ENCODE measurements around the gene ANKDD1A. TPM values are rescaled to one million over a fixed set of nuclear protein-coding genes. Genes with fewer than 3 reads are reported as not detected.

The ANKDD1A gene
- total RNA-seq, 2 donors from 2014 or later = 3.3 to 23.9 TPM

DNA sequence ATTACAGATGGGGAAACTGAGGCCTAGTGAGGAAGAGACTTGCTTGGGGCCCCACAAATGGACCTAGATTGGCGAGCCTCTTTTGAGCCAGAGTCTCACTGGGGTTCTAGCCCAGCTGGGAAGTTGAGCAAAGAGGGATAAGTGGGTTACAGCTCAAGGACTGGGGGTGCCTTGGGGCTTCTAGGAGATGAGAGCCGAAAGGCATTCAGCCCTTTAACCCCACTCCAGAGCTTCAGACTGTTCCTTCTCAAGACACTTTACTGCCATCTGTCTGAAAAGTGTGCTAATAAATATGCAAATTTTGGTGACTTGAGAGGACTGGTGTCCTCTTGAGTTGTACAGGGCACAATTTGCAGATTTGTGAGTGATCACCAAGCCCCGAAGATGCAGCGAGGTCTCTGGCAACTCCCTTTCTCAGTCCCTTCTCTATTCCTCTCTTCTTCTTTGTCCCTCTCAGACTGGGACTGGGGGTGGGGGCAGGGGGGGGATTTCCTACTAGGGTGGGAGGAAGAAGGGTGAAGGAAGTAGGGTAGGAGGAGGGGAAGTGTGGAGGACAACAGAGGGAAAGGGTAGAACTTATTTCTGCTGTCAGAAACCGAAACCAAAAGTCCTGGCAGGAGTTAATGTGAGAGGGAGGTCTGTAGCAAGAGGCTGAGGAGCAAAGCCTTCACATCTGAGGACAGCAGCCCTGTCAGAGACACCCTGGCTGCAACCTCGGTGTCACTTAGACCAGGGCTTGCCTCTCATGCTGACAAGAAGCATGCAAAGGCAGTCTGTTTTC, 16.2 kb upstream of the ANKDD1A start:
- peaks cover 3% of the 10 kb centered on the region for H3K4me1 ChIP-seq (replicated peaks)
- TF ChIP-seq POLR2A (IDR thresholded peaks at IDR 0.05) (no peak), POLR2AphosphoS5 (IDR thresholded peaks at IDR 0.05) (no peak), CTCF (IDR thresholded peaks at IDR 0.05) (no peak)

DNA sequence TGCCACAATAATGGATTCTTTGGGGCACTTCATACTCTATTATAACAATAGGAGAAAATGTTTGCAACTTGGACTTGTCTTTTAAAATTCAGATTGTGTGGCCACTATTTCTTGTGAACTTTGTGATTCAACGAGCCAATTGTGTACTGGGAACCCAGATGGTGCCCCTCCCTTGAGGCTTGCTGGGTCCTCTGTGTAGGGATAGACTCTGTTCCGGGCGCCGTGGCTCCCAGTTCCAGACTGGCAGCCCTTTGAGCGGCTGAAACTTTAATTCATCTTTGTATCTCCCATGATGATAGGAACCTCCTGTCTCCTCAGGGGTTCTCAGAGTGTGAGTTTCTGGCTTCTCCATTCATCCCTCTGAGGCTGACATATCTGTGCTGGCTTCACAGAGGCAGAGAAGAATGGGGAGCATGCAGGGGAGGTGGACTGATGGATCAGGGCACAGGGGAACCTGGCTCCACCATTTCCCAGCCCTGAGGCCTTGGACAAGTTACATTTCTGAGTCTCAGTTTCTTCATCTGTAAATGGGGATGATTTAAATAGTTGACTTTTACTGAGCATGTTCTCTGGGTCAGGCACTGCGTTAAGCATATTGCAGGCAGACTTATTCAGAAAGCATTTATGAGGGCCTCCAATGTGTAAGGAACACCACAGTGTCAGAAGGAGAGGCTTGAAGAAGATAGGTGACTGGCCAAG, 15.2 kb upstream of the ANKDD1A start:
- Histone ChIP-seq H3K4me1 (replicated peaks) (peaks cover 3% of the 10 kb centered on the region), H3K27ac (peak overlapping the region in 1 of 2 donors; percentile 44), H3K9me3 (no peaks in the 10 kb centered on the region), H3K27me3 (replicated peaks; ENCODE audit: insufficient read depth) (no peaks in the 10 kb centered on the region), H3K4me3 (no peak overlapping the region), H3K36me3 (no peaks in the 10 kb centered on the region)
- 68% methylated on average over 6 of the region's 6 CpGs for WGBS
- intact Hi-C loops (cut with DNase I) = loop anchor here (5.0 kb wide), 1 partner anchor 54 kb away; the partner anchor contains the start of gene PLEKHO2
- TF ChIP-seq CTCF (IDR thresholded peaks at IDR 0.05) = no peak
- TF ChIP-seq POLR2AphosphoS5 (IDR thresholded peaks at IDR 0.05) = no peak
- DNase-seq (ENCODE audit: low spot score) = no peak

More for the DNA sequence above, 16.2 kb upstream of the ANKDD1A start:
- H3K27ac ChIP-seq = peak overlapping the region; percentile 51 to 67
- H3K9me3 ChIP-seq = no peaks in the 10 kb centered on the region
- intact Hi-C loops (cut with DNase I) = loop anchor here (5.0 kb wide), 1 partner anchor 53 kb away; the partner anchor contains the start of gene PLEKHO2
- H3K4me3 ChIP-seq = peak overlapping the region in 1 of 2 donors; percentile 2
- no peaks in the 10 kb centered on the region for H3K36me3 ChIP-seq
- 36% methylated on average over 6 of the region's 6 CpGs for WGBS
- no peak for DNase-seq (ENCODE audit: low spot score)
- H3K27me3 ChIP-seq (replicated peaks; ENCODE audit: insufficient read depth) = no peaks in the 10 kb centered on the region

GRCh38 chr15:64897345-64897985, 14.2 kb upstream of the ANKDD1A start:
- H3K4me1 ChIP-seq (replicated peaks) = peaks cover 3% of the 10 kb centered on the region
- no peak for DNase-seq (ENCODE audit: low spot score)
- TF ChIP-seq CTCF (IDR thresholded peaks at IDR 0.05) (no peak), POLR2AphosphoS5 (IDR thresholded peaks at IDR 0.05) (no peak), POLR2A (IDR thresholded peaks at IDR 0.05) (no peak)

GRCh38 chr15:64898406-64898805, 13.3 kb upstream of the ANKDD1A start:
- WGBS = 83% methylated on average over 4 of the region's 4 CpGs
- intact Hi-C loops (cut with DNase I) = loop anchor here (5.0 kb wide), 1 partner anchor 56 kb away; the partner anchor contains the start of gene PLEKHO2
- TF ChIP-seq POLR2AphosphoS5 (IDR thresholded peaks at IDR 0.05) = no peak
- no peak for TF ChIP-seq POLR2A (IDR thresholded peaks at IDR 0.05)
- no peak for TF ChIP-seq CTCF (IDR thresholded peaks at IDR 0.05)

More at GRCh38 chr15:64897345-64897985, 14.2 kb upstream of the ANKDD1A start:
- peak overlapping the region; percentile 38 to 44 for H3K27ac ChIP-seq
- H3K27me3 ChIP-seq (replicated peaks; ENCODE audit: insufficient read depth) = no peaks in the 10 kb centered on the region
- H3K36me3 ChIP-seq = no peaks in the 10 kb centered on the region
- intact Hi-C loops (cut with DNase I) = loop anchor here (5.0 kb wide), 1 partner anchor 55 kb away; the partner anchor contains the start of gene PLEKHO2
- H3K9me3 ChIP-seq = no peaks in the 10 kb centered on the region
- 62% methylated on average over 6 of the region's 6 CpGs for WGBS
- no peak overlapping the region for H3K4me3 ChIP-seq

More at GRCh38 chr15:64898406-64898805, 13.3 kb upstream of the ANKDD1A start:
- H3K27me3 ChIP-seq (replicated peaks; ENCODE audit: insufficient read depth) = no peaks in the 10 kb centered on the region
- H3K36me3 ChIP-seq = no peaks in the 10 kb centered on the region
- H3K4me1 ChIP-seq (replicated peaks) = peaks cover 3% of the 10 kb centered on the region
- no peak overlapping the region for H3K4me3 ChIP-seq
- DNase-seq (ENCODE audit: low spot score) = no peak
- no peaks in the 10 kb centered on the region for H3K9me3 ChIP-seq
- H3K27ac ChIP-seq = no peak overlapping the region
